ENCODE results near the gene BMERB1. TPM values are rescaled to one million over a fixed set of nuclear protein-coding genes. Genes with fewer than 3 reads are reported as not detected.

The BMERB1 gene
- total RNA-seq, 4 donors from 2014 or later, result 75.6 to 103 (median 92.9) TPM

DNA sequence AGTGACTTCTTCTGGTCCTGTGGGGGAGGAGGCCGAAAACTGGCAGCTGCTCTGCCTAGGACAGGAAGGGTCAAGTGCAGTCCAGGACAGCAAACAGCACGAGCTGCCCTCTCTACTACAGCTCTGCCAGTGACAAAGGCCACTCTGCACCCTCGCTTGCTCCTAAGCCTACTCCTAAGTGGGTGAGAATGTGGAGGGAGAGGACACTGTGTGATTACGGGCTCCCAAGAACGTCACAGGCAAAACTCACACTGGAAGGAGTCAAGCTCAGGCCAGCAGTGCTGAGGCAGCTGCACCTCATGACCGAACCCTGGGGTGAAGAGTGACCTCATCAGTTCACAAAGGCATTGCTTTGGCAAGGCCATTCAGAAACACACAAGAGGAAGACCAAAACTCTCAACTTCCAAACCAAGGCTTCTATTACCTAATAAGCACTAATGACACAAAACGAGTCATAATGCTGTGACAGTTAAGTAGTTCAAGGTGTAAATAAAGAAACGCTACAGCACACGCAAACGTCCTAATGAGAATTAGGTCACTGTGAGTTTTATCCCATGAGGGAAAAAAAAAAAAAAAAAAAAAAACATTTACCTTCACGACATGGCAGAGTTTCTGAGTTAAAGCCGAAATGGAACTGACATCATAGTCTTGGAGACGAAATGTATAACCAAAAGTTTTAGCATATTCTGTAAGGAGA lies 173.5 kb downstream of the BMERB1 start:
- intact Hi-C loops (cut with DNase I), result no loop called here
- TF ChIP-seq POLR2A (IDR thresholded peaks at IDR 0.05; ENCODE audit: low read depth), result no peak
- peak; percentile 23 to 32 for TF ChIP-seq POLR2AphosphoS5 (IDR thresholded peaks at IDR 0.05)
- Histone ChIP-seq H3K9me3 (no peaks in the 10 kb centered on the region), H3K36me3 (peaks cover 56 to 100% (median 92%) of the 10 kb centered on the region in 4 donors), H3K4me1 (peaks cover 0 to 8% (median 5%) of the 10 kb centered on the region in 4 donors), H3K27me3 (no peaks in the 10 kb centered on the region), H3K4me3 (no peak overlapping the region), H3K27ac (replicated peaks in 1 of 4) (peak overlapping the region; percentile 32 to 59 (median 46))
- WGBS, result 74% methylated on average over 11 of the region's 13 CpGs
- no peak for DNase-seq (ENCODE audit: extremely low spot score)

GRCh38 chr16:15608398-15609285 lies 174.3 kb downstream of the BMERB1 start:
- Histone ChIP-seq H3K4me1 (peaks cover 0 to 8% (median 5%) of the 10 kb centered on the region in 4 donors), H3K27ac (replicated peaks in 1 of 4) (peak overlapping the region in 2 of 4 donors; percentile 42 to 59), H3K36me3 (peaks cover 51 to 100% (median 91%) of the 10 kb centered on the region in 4 donors), H3K27me3 (no peaks in the 10 kb centered on the region), H3K9me3 (no peaks in the 10 kb centered on the region), H3K4me3 (no peak overlapping the region)
- intact Hi-C loops (cut with DNase I), result no loop called here
- TF ChIP-seq CTCF (IDR thresholded peaks at IDR 0.05) (no peak), EP300 (IDR thresholded peaks at IDR 0.05) (no peak), POLR2AphosphoS5 (IDR thresholded peaks at IDR 0.05) (no peak), POLR2A (IDR thresholded peaks at IDR 0.05; ENCODE audit: low read depth) (no peak)
- no peak for DNase-seq (ENCODE audit: extremely low spot score)
- WGBS, result 79% methylated on average over 19 of the region's 19 CpGs

DNA sequence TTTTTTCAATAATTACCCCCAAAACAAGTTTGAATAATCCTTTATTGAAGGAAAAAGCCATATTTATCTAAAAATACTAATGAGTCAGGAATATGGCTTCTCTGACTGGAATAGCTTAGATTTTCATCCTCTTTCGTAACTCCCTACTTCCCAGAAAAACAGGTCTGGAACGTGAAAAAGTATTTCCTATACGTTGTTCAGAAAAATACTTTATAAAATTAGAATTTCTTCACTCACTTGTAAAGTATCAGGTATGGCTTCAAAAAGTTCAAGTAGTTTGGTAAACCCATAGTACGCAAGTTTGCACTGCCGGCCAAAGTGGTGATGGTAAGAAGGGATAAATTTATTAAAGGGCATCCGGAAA lies 174.9 kb downstream of the BMERB1 start:
- Histone ChIP-seq H3K27me3 (no peaks in the 10 kb centered on the region), H3K36me3 (peaks cover 51 to 100% (median 91%) of the 10 kb centered on the region in 4 donors), H3K9me3 (no peaks in the 10 kb centered on the region), H3K27ac (replicated peaks in 1 of 4) (no peak overlapping the region), H3K4me1 (peaks cover 0 to 8% (median 5%) of the 10 kb centered on the region in 4 donors), H3K4me3 (no peak overlapping the region)
- TF ChIP-seq POLR2A (IDR thresholded peaks at IDR 0.05; ENCODE audit: low read depth) (no peak), EP300 (IDR thresholded peaks at IDR 0.05) (no peak), CTCF (IDR thresholded peaks at IDR 0.05) (no peak), POLR2AphosphoS5 (IDR thresholded peaks at IDR 0.05) (no peak)
- no peak for DNase-seq (ENCODE audit: extremely low spot score)
- intact Hi-C loops (cut with DNase I), result no loop called here
- 92% methylated on average over 6 of the region's 6 CpGs for WGBS

DNA sequence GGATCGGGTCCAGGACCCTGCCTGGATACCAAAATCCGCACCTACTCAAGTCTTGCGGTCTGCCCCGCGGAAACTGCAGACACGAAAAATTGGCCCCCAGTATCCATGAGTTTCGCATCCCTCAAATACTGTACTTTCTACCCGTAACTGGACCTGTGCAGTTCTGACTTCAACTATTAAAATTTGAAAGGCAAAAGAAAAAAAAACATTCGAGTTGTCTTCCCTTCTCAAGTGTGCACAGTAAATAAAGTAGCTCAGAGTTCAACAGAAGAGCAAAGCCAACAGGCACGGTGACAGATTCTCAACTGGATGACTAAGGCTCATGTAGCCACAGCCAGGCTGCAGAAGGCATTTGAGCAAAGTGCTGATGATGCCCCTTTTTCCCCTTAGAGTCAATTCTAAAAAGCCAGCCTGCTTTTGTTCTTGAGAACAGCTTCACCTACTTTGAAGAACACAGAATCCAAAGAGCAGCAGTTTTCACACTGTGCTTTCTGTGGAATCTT lies 176.0 kb downstream of the BMERB1 start:
- intact Hi-C loops (cut with DNase I), result loop anchor here (10.0 kb wide), 1 partner anchor 186 kb away; no protein-coding TSS in a partner anchor
- Histone ChIP-seq H3K4me3 (no peak overlapping the region), H3K27ac (replicated peaks in 1 of 4) (no peak overlapping the region), H3K36me3 (peaks cover 56 to 100% (median 92%) of the 10 kb centered on the region in 4 donors), H3K9me3 (no peaks in the 10 kb centered on the region), H3K27me3 (no peaks in the 10 kb centered on the region), H3K4me1 (peaks cover 0 to 8% (median 5%) of the 10 kb centered on the region in 4 donors)
- TF ChIP-seq POLR2AphosphoS5 (IDR thresholded peaks at IDR 0.05), result no peak
- TF ChIP-seq EP300 (IDR thresholded peaks at IDR 0.05), result no peak
- no peak for TF ChIP-seq CTCF (IDR thresholded peaks at IDR 0.05)
- TF ChIP-seq POLR2A (IDR thresholded peaks at IDR 0.05; ENCODE audit: low read depth), result no peak
- no peak for DNase-seq (ENCODE audit: extremely low spot score)
- WGBS, result 90% methylated on average over 10 of the region's 10 CpGs

DNA sequence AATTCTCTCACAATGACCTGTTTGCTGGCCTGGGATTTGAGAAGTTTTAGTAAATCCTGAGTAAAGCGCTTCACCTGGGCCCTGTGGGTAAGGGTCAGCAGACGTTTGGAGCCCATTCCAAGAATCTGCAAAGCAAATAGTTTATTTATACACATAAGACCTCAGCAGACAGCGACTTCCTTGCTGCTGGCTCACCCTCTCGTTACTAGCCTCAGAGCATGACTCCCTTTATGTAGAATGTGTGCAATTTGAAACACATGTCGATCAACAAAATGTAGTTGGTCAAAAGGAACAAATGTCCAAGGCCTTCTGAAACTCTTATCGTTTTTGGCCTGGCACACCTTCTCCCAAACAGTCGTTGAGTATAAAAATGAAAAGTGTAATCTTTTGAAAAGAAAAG lies 177.2 kb downstream of the BMERB1 start:
- WGBS, result 88% methylated on average over 7 of the region's 7 CpGs
- DNase-seq (ENCODE audit: extremely low spot score), result no peak
- H3K27me3 ChIP-seq, result no peaks in the 10 kb centered on the region
- peaks cover 65 to 100% (median 94%) of the 10 kb centered on the region in 4 donors for H3K36me3 ChIP-seq
- intact Hi-C loops (cut with DNase I), result loop anchor here (10.0 kb wide), 1 partner anchor 187 kb away; no protein-coding TSS in a partner anchor
- H3K4me3 ChIP-seq, result no peak overlapping the region
- peaks cover 0 to 8% (median 5%) of the 10 kb centered on the region in 4 donors for H3K4me1 ChIP-seq
- no peaks in the 10 kb centered on the region for H3K9me3 ChIP-seq
- H3K27ac ChIP-seq (replicated peaks in 1 of 4), result no peak overlapping the region
- TF ChIP-seq POLR2A (IDR thresholded peaks at IDR 0.05; ENCODE audit: low read depth) (no peak), EP300 (IDR thresholded peaks at IDR 0.05) (no peak), POLR2AphosphoS5 (IDR thresholded peaks at IDR 0.05) (no peak), CTCF (IDR thresholded peaks at IDR 0.05) (no peak)
